Stimulated activated CD4-positive, alpha-beta T cell treated with anti-CD3 and anti-CD28 coated beads, Interleukin-1b, Interleukin-23, amount 100 ng/mL, for 4 hours (primary cell): ENCODE results near the gene MEIS1.

Experiments used
- DNase-seq, 2 donors: peaks; one replicate each; pipeline ENCODE4 v3.0.0-alpha.2; 2020; ENCODE audit warnings: low read depth in 2 of 2

MEIS1 gene

DNA sequence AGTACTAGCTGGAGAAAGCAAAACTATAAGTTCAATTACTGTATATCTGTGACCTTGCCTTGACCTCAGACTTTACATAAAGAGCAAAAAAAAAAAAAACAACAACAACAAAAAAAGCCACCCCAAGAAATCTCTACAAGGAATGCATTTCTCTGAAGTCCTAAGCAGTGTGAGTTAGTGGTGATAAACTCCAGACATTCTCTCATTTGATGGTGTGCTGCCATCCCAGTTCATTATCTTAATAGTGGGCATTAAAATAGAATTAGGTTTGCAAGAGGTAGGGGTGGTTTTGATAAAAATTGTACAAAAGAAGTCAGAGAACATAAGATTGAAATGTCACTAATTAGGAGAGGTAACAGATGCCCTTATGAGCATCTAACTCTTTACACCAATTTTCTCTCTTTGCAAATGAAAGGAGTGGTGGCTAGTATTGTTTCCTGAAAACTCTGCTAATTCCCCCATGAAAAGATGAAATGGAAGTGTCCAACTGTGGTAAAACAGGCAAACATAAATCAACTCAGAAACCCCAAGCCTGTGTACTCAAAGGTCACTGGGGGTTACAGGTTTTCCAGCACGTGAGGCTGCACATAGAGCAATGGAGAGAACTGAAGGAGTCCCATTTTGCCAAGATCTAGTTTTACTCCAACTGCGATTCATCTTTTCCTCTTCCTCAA lies 131.9 kb downstream of the MEIS1 start:
- DNase-seq: no peak

- DNase-seq: no peak
Measured at GRCh38 chr2:66567729-66568128, 132.8 kb downstream of the MEIS1 start.

DNA sequence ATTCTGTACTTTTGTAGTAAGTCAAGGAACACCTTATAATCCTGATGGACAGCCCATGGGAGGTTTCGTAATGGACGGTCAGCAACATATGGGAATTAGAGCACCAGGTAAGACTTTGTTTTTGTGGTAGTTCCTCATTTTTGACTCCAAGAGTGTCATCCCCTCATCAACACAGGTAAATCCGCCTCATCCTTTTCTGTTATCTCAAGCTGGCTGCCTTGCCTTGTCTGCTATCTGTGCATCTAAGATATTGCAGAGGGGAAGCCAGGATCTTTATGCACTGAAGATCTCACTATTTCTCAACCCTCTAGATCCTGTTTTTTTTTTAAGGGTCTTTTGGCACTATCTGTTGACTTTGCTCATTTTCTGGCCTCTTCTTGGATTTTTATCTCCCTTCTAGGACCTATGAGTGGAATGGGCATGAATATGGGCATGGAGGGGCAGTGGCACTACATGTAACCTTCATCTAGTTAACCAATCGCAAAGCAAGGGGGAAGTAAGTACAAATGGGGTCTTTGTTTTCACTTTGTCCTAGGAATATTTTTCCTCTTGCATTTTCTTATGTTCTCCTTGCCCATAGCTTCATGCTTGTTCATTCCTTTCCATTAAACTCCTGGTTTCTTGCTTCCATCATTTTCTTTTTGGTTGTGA lies 133.8 kb downstream of the MEIS1 start:
- DNase-seq: no peak

DNA sequence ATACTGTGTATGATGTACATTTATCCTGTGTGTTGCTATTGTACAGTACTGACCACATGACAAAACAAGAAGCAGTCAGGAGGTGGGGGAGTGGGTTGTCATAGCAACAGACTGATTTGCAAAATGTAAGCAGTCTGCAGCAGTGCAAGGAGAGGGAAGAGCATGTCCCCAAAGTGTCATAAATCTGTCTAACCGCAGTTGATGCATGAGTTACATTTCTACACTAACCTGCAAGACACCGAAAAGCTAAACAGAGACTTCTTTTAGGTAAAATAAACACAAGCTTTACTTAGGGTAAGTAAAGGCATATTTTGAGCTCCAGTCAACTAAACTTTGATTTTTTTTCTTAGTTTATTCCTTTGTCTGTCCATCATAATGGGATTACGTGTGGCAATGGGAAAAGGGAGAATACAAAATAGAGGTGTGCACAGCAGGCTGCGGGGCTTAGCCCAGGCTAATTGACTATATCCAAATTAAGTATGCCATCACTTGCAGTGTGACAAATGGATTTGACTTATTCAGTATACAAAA lies 134.5 kb downstream of the MEIS1 start:
- DNase-seq: no peak

GRCh38 chr2:66569974-66570373 lies 135.0 kb downstream of the MEIS1 start:
- no peak for DNase-seq

DNA sequence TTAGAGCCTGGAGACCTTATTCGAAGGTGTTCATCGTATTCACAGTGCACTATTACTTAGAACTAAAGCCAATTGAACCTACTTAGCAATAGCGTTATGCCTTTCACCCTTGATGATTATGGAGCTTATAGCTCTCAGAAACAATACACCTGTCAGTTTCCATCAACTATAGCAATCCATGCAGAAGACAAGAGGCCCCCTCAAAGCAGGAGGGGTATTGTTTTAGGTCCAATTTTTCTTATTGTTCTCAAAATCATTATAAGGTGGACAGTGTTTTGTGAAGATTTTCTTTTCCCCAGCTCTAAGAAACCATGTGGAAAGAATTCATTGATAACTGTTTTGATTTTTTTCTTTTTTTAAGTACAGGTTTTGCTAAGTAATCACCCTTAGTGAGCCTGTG lies 135.5 kb downstream of the MEIS1 start:
- no peak for DNase-seq

DNA sequence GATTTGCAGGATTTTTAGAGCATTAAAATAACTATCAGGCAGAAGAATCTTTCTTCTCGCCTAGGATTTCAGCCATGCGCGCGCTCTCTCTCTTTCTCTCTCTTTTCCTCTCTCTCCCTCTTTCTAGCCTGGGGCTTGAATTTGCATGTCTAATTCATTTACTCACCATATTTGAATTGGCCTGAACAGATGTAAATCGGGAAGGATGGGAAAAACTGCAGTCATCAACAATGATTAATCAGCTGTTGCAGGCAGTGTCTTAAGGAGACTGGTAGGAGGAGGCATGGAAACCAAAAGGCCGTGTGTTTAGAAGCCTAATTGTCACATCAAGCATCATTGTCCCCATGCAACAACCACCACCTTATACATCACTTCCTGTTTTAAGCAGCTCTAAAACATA lies 137.0 kb downstream of the MEIS1 start:
- DNase-seq: no peak

- DNase-seq: no peak
Measured at GRCh38 chr2:66572391-66572790, 137.5 kb downstream of the MEIS1 start.

DNA sequence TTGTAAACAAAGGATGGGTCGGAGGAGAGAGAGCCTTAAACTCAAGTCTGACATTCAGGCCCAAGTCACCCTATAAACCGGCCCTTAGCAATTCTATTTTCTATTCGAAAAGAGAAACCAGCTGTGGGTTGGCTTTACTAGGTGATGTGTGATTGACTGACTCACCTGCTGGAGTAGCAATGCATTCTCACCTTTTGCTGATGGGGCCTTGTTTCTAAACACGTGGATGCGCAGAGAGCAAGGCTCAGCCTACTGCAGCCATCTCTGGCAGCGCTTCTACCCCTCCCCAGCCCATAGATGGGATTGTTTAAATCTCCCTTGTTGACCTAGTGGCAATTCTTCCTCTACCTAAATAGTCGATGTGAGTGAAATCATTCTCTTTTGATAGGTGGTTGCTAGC lies 138.5 kb downstream of the MEIS1 start:
- no peak for DNase-seq

DNA sequence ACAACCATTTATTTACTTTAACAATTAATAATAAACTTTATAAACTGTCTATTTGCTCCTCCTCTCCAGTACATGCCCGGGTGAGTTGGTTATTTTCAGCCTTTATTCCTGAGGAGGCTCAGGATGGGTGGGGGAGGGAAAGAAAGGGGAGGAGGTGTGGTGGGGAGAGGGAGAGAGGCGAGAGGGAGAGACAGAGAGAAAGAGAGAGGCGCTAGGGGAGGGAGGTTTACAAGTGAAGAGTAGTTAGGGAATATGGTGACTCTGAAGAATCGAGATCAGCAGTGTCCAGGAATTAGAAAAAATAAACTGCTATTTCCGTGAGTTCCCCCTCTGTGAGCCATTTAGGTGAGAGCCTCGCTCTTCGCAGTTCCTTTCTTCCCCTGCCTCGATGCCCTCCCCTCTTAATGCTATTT lies 138.9 kb downstream of the MEIS1 start:
- DNase-seq: no peak

DNA sequence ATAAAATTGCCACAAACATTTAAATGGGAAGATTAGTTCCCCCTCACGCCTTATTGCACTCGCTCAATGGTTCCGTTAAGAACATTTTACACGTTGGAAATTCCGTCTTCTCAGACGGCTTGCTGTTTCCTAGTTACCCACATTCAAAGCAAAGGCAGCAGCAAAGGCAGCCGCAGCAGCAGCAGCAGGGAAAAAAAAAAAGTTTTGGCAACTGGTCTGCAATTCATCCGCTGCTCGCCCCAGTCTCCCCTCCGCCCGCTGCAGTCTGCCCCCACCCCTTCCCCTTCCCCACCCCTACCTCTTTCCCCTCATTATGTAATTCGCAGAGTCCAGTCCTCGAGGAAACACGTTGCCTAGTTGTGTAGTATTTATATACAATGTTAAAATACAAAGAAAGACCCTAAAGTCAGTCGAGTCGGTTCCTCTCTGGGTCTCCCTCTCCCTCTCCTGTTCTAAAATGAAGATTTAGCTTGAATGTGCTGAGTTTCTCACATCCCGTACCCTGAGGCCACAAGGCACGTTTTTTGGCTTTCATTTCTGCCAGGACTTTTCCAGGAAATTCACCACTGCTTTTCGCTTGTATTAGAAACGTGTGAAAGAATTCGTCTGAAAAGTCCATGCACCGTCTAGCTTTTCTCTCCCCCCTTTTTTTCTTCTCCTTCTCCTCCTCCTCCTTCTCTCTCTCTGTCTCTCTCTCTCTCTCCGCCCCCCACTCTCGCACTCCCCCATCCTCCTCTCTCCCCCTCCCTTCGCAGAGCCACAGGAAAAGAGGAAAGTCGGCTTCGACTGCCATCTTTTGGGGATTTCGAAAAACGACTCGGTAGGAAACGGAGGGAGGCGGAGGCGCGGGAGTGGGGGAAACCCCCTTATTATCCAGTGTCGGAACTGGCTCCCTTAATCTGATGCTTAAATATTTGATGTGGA lies 140.0 kb downstream of the MEIS1 start:
- no peak for DNase-seq

DNA sequence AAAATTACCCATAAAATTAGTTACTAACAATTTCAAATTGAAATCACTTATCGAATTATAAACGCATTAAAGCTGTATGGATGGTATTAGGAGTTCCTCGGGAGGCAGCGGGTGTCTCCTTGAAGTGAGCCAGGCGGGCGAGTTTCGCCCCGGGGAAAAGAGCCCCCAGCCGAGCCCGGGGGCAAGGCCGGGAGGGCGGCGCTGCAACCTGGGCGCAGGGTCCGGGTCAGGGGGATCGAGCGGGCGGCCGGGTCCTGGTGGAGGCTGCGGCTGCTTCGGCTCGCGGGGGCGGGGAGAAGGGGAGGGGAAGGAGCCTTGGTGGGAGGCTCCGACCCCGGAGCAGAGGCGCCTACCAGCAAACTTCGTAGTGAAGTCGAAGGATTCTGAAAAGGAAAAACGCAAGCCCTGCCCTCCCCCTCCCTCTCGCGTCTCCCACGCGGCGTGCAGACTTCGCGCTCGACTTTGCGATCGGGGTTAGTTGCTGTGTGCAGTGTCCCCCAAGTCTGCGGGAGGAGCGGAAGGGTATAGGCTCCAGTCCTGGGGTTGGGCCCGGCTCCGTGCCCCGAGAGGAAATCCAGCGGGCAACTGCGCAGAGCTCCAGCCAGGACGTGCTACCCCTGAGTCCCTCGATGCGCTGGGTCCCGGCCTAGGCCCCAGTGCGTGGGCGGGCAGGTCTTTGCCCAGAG lies 140.8 kb downstream of the MEIS1 start:
- no peak for DNase-seq

DNA sequence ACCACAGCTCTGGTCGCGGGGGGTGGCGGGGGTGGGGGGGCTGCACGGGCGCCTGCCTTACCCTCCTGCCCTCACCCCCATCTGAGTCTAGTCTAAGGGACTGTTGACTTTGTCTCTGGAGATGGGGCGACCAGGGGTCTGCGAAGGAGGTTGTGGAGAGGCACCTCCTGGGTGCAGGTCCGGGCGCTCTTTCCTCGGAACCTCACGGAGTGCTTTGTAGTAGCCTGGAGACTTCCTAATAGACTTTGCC lies 141.3 kb downstream of the MEIS1 start:
- DNase-seq: no peak

DNA sequence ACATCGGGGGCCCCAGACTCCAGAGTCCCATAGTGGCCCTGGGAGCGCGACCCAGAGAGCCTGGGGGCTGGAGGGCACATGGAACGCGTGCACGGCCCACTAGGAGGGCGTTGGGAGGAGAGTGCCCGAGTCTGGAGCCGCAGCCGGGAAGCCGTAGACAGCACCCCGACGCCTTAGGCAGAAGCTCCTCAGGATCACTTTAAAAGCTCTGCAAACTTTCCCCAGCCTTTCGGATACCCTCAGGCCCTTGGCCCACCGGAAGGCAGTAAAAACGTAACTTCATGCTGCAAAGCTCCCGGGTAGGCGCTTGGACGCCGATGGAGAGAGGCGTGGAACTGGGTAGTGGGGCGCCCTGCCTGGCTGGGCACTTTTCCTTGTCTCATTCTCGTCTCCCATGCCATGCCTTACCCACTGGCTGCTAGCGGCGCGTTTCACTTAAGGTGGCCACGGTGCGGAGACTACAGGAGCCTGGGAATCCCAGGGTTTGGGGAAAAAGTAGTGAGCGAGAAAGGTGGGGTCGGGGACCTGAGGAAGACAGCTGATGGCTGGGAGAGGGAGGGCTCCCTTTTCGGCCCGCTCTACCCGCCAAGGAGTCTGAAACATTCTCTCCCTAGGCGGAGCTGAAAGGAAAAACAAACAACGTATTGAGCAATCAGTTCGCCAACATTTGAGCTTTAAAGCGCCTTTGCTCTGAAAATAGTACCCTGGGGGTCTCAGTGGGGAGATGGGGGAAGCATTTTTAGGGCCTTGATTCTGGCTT lies 141.8 kb downstream of the MEIS1 start:
- no peak for DNase-seq

GRCh38 chr2:66577321-66578053 lies 142.6 kb downstream of the MEIS1 start:
- no peak for DNase-seq

- no peak for DNase-seq
Measured at GRCh38 chr2:66578054-66578686, 143.2 kb downstream of the MEIS1 start.

- no peak for DNase-seq
Measured at GRCh38 chr2:66578687-66579106, 143.8 kb downstream of the MEIS1 start.

DNA sequence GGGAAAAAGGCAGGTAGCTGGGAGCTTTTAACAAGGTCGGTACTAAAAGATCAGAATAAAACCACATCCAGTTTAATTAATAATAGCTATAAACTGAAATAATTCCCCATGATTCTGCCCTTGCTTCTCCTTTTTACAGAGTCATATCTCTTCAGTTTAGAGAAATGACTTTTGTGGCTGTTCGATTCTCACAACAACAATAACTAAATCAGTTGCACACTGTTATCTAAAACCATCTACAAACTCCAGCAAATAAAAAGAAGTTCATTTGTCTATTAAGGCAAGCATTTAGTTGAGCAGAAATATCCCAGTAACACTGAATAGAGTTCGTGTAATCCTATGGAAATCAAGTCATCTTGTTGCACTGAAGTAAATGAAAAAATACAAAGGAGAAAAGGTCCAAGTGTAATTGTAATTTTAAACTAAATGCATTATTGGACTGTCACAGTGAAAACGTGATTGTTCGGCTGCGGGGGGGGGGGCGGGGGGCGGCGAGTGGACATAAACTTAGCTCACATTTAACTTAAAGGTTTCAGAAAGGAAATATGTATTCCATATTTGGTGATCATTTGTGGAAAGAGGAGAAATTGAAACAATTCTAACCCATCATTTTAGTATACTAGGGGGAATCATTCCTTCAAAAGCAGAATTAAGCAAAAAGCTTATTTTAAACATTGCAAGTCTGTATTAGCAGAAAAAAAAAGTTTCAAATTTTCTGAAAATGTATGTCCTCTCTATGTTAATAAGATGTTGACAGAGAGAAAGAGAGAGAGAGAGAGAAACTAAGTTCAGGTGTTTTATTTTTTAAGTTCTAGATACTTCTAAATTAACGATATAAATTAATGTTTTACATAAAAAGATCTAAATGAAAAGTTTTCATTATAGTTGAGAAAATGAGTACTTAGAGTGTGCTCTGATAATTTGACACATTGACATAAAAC lies 144.5 kb downstream of the MEIS1 start:
- no peak for DNase-seq
